Measurements from ENCODE around the gene TMEM273. TPM values are rescaled to one million over a fixed set of nuclear protein-coding genes. Genes with fewer than 3 reads are reported as not detected.

The TMEM273 gene
- total RNA-seq, 1 donor from 2014 or later, result 0.37 TPM

DNA sequence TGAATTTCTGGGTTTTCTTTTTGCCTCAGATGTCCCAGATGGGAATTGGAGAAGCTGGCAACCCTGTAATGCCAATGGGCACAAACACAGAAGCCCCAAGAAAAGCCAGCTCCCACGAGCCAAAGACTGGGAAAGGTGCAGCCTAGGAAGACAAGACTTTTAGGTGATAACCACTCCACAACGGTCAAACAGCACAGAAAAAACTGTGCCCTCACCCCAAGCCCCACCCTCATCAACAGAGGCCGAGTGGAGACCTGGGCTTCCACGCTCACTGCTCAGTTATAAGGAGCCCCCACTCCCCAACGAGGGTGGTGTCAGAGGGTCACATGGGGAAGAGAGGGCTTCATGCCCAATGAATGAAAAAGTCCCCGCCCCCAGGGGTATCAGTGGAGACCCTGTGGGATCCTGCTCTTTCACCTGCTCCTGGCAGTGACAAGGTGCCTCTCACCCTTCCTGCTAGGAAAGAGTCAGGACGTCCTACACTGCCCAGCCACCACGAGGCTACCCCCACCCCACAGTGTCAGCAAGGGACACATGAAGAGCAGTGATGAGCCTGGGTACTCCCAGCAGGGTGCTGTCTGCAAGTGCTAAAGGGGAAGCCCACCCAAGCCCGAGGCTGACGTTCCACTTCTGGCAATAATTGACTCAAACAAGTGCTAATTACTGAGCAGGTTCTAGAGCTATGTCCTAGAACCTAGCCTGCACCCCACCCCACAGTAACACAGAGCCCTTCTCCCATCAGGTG, 8.3 kb downstream of the TMEM273 start:
- TF ChIP-seq, protein P1, sequence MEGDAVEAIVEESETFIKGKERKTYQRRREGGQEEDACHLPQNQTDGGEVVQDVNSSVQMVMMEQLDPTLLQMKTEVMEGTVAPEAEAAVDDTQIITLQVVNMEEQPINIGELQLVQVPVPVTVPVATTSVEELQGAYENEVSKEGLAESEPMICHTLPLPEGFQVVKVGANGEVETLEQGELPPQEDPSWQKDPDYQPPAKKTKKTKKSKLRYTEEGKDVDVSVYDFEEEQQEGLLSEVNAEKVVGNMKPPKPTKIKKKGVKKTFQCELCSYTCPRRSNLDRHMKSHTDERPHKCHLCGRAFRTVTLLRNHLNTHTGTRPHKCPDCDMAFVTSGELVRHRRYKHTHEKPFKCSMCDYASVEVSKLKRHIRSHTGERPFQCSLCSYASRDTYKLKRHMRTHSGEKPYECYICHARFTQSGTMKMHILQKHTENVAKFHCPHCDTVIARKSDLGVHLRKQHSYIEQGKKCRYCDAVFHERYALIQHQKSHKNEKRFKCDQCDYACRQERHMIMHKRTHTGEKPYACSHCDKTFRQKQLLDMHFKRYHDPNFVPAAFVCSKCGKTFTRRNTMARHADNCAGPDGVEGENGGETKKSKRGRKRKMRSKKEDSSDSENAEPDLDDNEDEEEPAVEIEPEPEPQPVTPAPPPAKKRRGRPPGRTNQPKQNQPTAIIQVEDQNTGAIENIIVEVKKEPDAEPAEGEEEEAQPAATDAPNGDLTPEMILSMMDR (conservative IDR thresholded peaks at IDR 0.05), result no peak
- no peak for DNase-seq (ENCODE audit: low read depth, low spot score)
- H3K27ac Mint-ChIP-seq (ENCODE audit: unreplicated experiment), result no peak overlapping the region
- no peaks in the 10 kb centered on the region for H3K36me3 Mint-ChIP-seq (ENCODE audit: low read depth)
- H3K9me3 Mint-ChIP-seq, result no peaks in the 10 kb centered on the region
- no peaks in the 10 kb centered on the region for H3K27me3 Mint-ChIP-seq (ENCODE audit: low read depth)
- H3K4me1 Mint-ChIP-seq, result peaks cover 20% of the 10 kb centered on the region
- no peak overlapping the region for H3K4me3 Mint-ChIP-seq

DNA sequence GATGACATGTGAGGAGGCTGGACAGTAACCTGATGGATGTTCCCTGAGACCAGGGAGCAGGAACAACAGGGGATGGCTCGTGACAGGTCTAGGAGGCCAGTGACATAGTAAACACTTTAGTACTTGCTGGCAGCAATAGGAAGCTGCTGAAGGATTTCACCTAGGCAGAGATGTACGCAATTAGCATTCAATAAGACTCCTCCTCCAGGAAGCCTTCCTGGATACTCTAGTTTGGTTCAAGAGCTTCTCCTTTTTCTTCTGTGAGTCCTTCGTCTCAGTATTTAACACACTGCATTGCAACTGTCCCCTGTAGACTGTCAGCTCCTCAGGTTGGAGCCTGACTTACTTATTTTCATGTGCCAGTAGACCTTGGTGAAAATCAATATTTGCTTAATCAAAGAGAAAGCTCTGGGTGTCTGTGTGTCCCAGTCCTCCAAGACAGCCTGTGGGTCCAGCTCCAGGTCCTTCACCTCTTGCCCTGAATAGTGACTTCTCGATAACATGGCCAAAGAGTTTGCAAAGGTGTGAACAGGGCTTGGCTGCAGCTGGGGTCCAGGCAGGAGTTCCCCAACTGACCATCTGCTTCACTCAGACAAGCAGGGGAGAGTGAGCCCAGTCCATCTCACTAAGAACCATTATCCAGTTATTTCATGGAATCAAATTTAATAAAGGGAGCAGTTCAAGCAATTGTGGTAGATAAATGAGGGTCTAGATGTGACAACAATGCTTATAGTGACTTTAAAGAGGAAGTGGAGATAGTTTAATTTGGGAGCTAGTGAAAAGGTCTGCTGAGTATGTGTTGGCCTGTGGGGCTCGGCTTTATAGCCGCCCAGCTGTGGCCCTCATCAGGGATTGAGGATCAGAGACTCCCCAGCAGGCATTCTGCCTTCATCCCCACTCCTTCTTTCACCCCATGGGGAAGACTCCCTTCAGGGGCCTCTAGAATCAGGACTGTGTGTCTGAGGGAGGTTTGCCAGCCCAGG, 9.4 kb downstream of the TMEM273 start:
- TF ChIP-seq, protein P1 (conservative IDR thresholded peaks at IDR 0.05), result no peak
- Mint-ChIP-seq H3K36me3 (ENCODE audit: low read depth) (no peaks in the 10 kb centered on the region), H3K27ac (ENCODE audit: unreplicated experiment) (peak overlapping the region; percentile 93), H3K4me1 (peaks cover 22% of the 10 kb centered on the region), H3K27me3 (ENCODE audit: low read depth) (no peaks in the 10 kb centered on the region), H3K4me3 (no peak overlapping the region), H3K9me3 (no peaks in the 10 kb centered on the region)
- DNase-seq (ENCODE audit: low read depth, low spot score), result no peak

DNA sequence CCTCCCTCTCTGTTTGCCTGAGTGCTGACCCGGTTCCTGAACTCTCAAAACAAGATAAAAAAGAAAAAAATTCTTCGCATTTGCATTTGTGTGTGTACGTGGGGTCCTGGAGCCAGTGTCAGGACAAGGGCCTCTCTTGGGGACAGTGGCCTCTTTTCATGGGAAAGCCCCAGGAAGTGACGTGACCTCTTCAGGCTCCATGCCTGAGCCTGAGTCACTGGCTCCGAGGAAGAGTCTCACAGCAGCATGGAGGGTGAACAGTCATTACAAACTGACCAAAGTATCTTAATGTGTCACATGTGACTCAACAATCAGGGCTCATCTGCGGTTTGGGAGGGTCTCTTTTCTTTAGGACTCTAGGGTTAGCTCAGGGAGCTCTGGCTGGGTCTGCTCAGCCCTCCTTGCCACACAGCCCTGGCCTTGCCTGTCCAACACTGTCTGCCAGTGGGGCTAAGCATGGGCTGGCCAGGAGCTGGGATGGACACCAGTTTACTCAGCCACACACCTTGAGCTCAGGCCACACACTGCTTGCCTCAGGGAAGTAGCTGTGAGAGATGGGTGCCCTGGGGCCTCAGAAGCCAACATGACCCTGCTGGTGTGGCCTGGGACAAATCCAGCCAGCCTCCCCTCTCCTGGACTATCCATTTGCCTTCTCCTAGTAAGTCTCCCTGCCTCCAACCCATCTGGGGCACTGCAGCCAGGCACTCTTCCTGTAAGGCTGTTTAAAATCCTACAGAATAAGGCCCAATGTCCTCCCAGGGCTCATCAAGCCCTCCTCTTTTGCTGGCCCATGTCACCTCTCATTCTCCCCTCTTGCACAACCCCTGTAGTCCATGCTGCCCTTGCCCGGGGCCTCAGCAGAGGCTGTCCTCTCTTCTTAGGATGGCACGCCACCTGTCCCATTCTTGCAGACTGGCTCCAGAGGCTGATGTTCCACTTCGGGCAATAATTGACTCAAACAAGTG, 10.5 kb downstream of the TMEM273 start:
- TF ChIP-seq, protein P1 (conservative IDR thresholded peaks at IDR 0.05), result no peak
- Mint-ChIP-seq H3K9me3 (no peaks in the 10 kb centered on the region), H3K36me3 (ENCODE audit: low read depth) (no peaks in the 10 kb centered on the region), H3K27ac (ENCODE audit: unreplicated experiment) (peak overlapping the region; percentile 93), H3K4me1 (peaks cover 22% of the 10 kb centered on the region), H3K27me3 (ENCODE audit: low read depth) (no peaks in the 10 kb centered on the region), H3K4me3 (no peak overlapping the region)
- DNase-seq (ENCODE audit: low read depth, low spot score), result no peak

DNA sequence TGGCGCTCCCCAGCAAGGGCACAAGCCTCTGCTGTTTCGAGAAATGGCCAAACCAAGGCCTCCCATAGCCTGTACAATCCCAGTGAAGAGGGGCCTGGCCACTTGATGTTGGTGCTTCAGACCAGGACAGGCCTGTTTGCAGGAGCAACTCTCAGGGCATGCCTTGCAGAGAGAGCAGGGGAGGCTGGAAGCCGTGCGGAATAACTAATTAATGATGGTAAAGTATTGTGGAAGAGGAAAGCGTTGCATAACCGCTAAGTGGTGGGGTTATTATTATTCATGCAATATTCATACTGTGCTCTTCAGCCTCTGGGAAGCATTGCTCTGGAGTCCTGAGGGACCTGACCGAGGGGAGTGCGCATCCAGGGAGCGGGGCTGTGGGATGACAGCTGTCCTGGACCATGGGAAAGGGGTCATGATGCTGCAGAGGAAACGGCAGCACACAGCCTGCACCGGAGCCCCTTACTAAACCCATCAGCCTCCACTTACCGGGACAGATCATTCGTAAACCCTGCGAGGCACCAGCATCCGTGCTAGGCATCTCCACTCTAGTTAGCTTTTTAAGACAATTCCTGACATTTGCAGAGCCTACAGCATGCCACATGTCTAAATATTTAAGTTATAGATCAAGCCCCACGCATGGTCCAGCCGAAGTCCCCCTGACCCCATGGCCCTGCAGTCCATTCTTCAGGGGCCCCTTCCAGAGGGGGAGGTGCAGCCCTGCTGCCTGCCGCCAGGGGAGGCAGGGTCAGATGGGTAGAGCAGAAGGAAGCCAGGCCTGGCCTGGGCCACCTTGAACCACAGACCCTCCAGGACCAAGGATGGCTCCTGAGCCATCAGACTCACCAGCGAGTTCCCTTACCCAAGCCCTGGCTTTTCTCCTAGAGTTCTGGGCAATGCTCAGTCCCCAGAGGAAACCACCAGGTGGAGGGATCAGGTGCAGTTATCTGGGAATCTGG, 11.6 kb downstream of the TMEM273 start:
- Mint-ChIP-seq H3K4me1 (peaks cover 22% of the 10 kb centered on the region), H3K4me3 (no peak overlapping the region), H3K27me3 (ENCODE audit: low read depth) (no peaks in the 10 kb centered on the region), H3K9me3 (no peaks in the 10 kb centered on the region), H3K36me3 (ENCODE audit: low read depth) (no peaks in the 10 kb centered on the region), H3K27ac (ENCODE audit: unreplicated experiment) (no peak overlapping the region)
- no peak for DNase-seq (ENCODE audit: low read depth, low spot score)
- TF ChIP-seq, protein P1 (conservative IDR thresholded peaks at IDR 0.05), result no peak

All from neural crest cell (in vitro differentiated cells).